ENCODE data around the gene RPS19BP1.
A peak's percentile ranks its signal among the peaks of the same experiment; 100 is the strongest.

The RPS19BP1 gene

GRCh38 chr22:39490135-39490798, 42.3 kb downstream of the RPS19BP1 start:
- peak; percentile 83 for DNase-seq (ENCODE audit: low spot score)

GRCh38 chr22:39489094-39490068, 43.2 kb downstream of the RPS19BP1 start:
- no peak for DNase-seq (ENCODE audit: low spot score)

- no peak for DNase-seq (ENCODE audit: low spot score)
Measured at GRCh38 chr22:39488563-39489083, 43.9 kb downstream of the RPS19BP1 start.

- no peak for DNase-seq (ENCODE audit: low spot score)
Measured at GRCh38 chr22:39487826-39488520, 44.6 kb downstream of the RPS19BP1 start.

- DNase-seq (ENCODE audit: low spot score): no peak
Measured at GRCh38 chr22:39486951-39487825, 45.4 kb downstream of the RPS19BP1 start.

GRCh38 chr22:39482768-39483167, 49.8 kb downstream of the RPS19BP1 start:
- peak; percentile 76 for DNase-seq (ENCODE audit: low spot score)

- DNase-seq (ENCODE audit: low spot score): no peak
Measured at GRCh38 chr22:39481595-39481994, 51.0 kb downstream of the RPS19BP1 start.

GRCh38 chr22:39481054-39481453, 51.5 kb downstream of the RPS19BP1 start:
- no peak for DNase-seq (ENCODE audit: low spot score)

GRCh38 chr22:39480557-39480956, 52.0 kb downstream of the RPS19BP1 start:
- DNase-seq (ENCODE audit: low spot score): no peak

- no peak for DNase-seq (ENCODE audit: low spot score)
Measured at GRCh38 chr22:39479254-39479653, 53.3 kb downstream of the RPS19BP1 start.

Data from RKO (cell line).